ENCODE data around the gene EEA1.
"Not testable (repeated sequence)": the region's sequence is repeated elsewhere in the genome, so short reads cannot be mapped to it uniquely, and the experiment has no call there.

EEA1 gene

DNA sequence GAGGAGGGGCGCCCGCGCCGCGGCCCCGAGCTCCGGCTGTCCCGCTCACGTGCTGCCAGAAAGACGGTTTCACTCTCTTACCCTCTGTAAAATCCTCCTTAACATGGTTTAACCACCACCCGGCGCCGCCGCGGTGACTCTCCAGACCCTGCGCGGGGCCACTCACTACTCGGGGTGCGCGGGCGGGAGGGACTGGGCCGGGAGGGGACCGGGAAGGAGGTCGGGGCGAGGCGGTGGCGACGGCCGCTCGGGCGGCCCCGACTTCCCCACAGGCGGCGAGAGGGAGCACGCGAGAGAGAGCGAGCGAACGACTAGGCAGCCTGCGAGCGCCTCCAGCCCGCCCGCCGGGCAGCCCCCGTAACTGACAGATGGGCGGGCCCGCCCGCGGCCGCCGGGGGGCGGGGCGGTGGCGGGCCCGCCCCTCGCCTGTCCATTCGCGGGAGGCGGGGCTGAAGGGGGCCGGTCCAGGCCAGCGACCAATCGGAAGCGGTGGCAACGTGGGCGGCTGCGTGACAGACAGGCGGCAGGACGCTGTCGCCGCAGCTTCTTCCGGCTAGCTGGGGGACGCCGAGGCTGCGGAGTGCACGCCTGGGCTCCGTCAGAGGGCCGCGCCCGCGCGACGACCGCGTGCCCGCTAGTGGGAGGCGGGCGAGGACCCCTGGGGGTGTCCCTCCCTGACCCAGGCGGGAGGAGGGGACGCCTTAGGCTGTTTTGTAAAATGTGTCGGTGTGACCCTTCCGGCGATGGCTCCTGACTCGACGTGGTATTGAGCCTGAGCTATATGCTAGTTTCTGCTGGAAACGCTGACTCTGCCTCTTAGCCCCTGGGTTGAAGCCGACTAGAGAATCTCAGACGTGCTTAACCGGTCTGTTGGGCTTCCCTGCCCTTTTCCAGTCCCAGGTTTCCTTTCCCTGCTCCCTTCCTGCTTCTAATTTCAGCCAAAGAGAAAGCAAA is at the start of gene EEA1:
Gene EEA1 (minus strand): TSS at position 334 of the 954 bp plus-strand sequence. CDS start 229 bp downstream, at position 105.
- peak; percentile 94 for DNase-seq

- no peak for DNase-seq
Observed at GRCh38 chr12:92978607-92979006, 49.5 kb upstream of the EEA1 start.

DNA sequence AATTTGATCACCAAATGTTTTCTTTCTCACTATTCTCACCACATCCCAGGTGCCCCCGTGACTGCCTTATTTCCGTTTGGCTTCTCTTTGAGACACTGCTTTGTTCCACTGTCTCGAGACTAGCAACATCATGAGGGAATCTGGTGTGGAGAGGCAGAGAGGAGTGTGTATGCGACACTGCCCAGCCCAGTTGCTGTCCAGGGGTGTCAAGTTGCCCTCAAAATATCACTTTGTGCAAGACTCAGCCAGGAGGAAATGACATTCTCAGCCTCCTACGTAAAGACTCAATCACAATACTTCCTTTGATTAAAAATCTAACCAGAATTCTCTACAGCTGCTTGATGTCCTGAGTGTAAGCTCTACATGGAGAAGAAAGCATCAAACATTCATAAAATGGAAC is 48.2 kb upstream of the EEA1 start:
- no peak for DNase-seq

- DNase-seq, result no peak
Observed at GRCh38 chr12:92974759-92975158, 45.7 kb upstream of the EEA1 start.

- DNase-seq, result peak; percentile 98
Observed at GRCh38 chr12:92973614-92974013, 44.5 kb upstream of the EEA1 start.

- no peak for DNase-seq
Observed at GRCh38 chr12:92971859-92972524, 42.9 kb upstream of the EEA1 start.

DNA sequence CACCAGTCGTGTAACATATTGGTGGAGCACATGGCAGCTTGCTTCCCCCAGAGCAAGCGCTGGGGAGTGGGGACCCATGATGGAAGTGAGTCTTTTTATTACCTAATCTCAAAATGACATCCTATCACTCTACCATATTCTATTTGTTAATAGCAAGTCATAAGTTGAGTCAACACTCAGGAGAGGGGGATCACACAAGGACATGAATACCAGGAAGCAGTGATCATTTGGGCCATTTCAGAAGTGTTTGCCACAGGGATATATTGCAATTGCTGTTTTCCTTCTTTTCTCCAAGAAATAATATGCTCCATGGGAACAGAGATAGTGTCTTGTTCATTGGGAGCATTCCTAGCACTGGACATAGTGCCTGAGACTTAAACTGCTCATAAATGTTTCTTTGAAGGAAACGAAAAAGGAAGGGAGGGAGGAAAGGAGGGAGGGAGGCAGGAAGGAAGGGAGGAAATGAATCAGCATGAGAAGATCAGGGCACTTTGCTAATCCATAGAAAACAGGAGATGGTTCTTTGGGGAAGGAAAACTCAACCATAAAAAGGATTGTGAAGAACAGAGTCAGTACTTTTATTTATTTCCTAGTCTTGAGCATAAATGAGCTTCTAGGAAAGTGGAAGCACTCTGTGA is 39.2 kb upstream of the EEA1 start:
- peak; percentile 55 for DNase-seq

DNA sequence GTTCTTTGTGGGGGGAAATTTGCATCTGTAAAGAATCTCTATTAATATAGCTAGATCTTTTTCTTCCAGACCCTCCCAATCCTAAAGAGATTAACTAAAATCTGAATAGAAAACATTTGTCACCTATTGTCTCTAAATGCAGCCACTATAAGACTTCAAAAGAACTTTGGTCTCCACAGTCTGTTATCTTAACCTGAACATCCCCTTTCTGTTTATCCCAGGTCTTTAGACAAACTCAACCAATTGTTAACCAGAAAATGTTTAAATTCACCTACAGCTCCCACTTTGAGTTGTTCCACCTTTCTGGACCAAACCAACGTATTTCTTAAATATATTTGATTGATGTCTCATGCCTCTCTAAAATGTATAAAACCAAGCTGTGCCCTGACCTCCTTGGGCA is 35.3 kb upstream of the EEA1 start:
- not testable (repeated sequence) for DNase-seq

GRCh38 chr12:92961949-92962348 is 32.9 kb upstream of the EEA1 start:
- no peak for DNase-seq

GRCh38 chr12:92955997-92956663 is 27.0 kb upstream of the EEA1 start:
- DNase-seq, result no peak

- DNase-seq, result no peak
Observed at GRCh38 chr12:92953747-92954146, 24.7 kb upstream of the EEA1 start.

GRCh38 chr12:92952394-92952793 is 23.3 kb upstream of the EEA1 start:
- DNase-seq, result no peak

DNA sequence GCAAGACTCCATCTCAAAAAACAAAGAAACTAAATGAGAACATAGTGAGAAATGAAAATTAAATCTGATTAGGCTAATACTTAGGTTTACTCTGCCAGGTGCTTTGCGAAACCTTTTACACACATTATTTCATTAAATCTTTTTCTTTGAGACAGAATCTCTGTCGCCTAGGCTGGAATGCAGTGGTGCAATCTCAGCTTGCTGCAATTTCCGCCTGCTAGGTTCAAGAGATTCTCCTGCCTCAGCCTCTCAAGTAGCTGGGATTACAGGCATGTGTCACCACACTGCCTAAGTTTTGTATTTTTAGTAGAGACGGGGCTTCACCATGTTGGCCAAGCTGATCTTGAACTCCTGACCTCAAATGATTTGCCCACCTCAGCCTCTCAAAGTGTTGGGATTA is 21.9 kb upstream of the EEA1 start:
- DNase-seq, result no peak

DNA sequence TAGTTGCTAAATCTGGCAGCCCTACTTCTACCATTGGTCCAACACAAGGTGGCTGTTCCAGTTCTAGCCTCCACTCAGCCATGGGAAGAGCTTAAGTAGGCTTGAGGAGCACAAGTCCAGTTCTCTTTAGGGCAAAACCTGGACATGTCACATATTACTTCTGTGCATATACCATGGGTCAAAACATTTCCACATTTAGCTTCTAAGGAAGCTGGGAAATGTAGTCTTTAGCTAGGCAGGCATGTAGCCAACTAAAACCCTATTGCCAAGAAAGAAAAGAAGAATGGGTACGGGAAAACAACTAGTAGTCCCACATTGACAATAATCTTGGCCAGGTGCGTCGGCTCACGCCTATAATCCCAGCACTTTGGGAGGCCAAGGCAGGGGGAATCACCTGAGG is 20.9 kb upstream of the EEA1 start:
- DNase-seq, result no peak

GRCh38 chr12:92949466-92949865 is 20.4 kb upstream of the EEA1 start:
- DNase-seq, result no peak

DNA sequence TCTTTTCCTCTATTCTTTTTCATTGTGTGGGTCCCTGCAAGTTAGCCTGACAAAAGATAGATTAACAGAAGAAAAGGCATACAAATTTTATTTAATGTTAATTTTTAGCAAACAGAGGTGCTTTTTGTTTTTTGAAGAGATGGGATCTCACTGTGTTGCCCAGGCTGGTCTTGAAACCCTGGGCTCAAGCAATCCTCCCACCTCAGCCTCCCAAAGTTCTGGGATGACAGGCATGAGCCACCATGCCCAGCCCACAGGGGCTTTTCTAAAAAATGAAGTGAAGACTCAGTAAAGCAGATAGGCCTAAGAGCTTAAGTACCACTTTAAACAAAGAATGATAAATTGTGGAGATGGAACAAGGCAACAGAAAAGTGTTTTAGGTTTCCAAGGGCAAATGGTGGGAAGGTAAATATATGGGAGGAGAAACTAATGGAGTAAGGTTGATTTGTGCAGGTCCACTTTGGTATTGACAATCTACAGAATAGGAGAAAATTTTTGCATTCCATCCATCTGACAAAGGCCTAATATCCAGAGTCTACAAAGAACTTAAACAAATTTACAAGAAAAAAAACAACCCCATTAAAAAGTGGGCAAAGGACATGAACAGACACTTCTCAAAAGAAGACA is 18.6 kb upstream of the EEA1 start:
- DNase-seq, result no peak

DNA sequence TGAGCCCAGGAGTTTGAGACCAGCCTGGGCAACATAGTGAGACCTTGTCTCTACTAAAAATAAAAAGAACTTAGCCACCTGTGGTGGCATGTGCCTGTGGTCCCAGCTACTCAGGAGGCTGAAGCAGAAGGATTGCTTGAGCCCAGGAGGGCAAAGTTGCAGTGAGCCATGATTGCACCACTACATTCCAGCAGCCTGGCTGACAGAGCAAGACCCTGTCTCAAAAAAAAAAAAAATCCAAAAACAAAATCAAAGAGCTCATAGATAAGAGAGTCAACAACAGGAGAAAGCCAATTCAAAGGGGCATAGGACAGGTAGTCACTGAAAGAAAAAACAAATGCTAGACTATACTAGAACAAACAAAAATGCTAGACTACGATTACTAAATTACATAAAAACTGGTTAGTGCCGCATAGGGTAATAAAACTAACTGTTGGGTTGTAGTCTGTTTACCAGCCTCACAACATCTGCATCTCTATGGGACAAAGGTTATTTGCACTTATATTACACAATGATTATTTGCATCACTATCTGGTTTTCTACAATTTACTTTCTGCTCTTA is 16.6 kb upstream of the EEA1 start:
- no peak for DNase-seq

DNA sequence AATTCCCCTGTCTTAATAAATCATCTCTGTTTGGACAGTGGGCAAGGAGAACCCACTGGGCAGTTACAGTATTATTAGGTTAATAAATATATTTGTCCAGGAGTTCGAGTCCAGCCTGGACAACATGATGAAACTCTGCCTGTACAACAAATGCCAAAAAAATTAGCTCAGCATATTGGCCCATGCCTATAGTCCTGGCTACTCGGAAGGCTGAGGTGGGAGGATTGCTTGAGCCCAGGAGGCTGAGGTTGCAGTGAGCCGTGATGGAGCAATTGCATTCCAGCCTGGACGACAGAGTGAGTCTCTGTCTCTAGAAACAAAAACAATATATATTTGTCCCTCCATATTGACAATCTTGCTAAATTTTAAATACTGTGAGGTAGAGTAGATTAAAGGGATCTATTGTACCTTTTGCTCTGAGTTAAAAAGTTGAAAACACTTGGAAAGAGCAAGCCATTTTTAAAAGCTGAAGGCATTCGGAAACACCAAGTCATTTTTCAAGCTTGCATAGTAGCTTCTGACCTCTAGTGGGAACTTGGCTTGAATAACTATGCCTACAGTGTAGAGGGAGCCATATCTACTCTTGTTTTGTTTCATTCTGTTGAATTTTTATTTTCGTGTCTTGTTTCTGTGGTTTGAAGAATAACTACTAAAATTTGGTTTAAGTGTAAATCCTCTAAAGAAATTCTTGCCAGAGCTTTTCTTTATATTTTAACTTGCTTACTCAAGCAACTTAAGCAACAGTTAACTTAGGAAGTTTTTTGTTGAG is 14.6 kb upstream of the EEA1 start:
- peak; percentile 22 for DNase-seq

GRCh38 chr12:92942905-92943304 is 13.8 kb upstream of the EEA1 start:
- DNase-seq, result peak; percentile 8

DNA sequence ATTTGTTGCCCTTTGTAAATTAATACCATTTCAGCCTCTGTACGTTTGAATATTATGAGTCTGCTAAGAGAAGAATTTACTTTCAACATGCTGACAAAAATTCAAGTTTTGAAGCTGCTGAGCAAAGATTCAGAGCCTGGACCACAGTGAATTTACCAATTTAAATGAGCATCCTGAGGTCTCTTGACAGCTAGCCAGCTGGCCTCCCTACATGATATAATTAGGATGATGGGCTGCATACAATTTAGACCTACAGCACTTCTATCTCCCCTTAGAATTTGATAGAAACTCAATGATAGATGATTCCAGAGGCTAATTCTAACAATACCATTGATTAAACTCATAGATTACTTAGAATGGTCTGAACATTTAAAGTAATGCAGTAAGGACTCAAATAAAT is 10.0 kb upstream of the EEA1 start:
- DNase-seq, result no peak

DNA sequence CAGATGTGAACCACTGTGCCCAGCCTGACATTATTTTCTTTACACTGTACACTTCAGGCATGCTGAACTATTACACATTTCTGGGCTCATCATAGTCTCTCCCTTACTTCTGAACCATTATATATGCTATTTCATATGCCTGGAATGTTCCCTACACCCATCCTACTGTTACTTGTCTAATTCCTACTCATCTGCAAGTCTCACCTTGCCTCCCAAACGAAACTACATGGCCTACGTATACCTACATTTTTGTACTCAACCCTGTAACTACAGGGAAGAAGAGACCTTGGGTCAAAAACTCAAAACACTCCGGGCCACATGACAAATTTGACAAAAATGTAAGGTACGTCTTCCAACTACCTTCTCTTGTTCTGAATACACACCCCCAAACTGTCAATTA is 9.5 kb upstream of the EEA1 start:
- DNase-seq, result no peak

GRCh38 chr12:92938018-92938417 is 8.9 kb upstream of the EEA1 start:
- DNase-seq, result no peak
